GM12874 (cell line): ENCODE results near the gene RBM3.

Experiments
- CTCF ChIP-seq: IDR thresholded peaks from 2 replicates; pipeline ENCODE4 v1.5.1; 2011; ENCODE audit warnings: low read depth, mild to moderate bottlenecking, control low read depth, low read length, moderate library complexity; ENCODE audit not compliant: insufficient read depth

The RBM3 gene

GRCh38 chrX:48539345-48540027 is 34.8 kb upstream of the RBM3 start, which contains the start of gene TBC1D25:
Gene TBC1D25, plus strand, starts transcription at chrX:48539714. Its CDS starts 84 bp downstream, at chrX:48539798.
- TF ChIP-seq CTCF, result peak; percentile 49

- no peak for TF ChIP-seq CTCF
Observed at GRCh38 chrX:48540028-48540375, 34.3 kb upstream of the RBM3 start.

- no peak for TF ChIP-seq CTCF
Observed at GRCh38 chrX:48540480-48540879, 33.8 kb upstream of the RBM3 start.

GRCh38 chrX:48541140-48541814 is 33.0 kb upstream of the RBM3 start:
- no peak for TF ChIP-seq CTCF

GRCh38 chrX:48548871-48549270 is 25.4 kb upstream of the RBM3 start:
- TF ChIP-seq CTCF, result no peak

- TF ChIP-seq CTCF, result no peak
Observed at GRCh38 chrX:48558271-48558670, 16.0 kb upstream of the RBM3 start.

GRCh38 chrX:48559636-48560035 is 14.6 kb upstream of the RBM3 start:
- no peak for TF ChIP-seq CTCF
